PFSK-1 (cell line): ENCODE measurements around the gene OPCML.

ENCODE experiments used
- FOXP2 ChIP-seq: optimal IDR thresholded peaks from 2 replicates; pipeline ENCODE3; 2011; ENCODE audit warnings: borderline replicate concordance, control low read depth, inconsistent platforms; ENCODE audit not compliant: insufficient read depth; ENCODE audit errors: extremely low read length, extremely low read depth
- TAF1 ChIP-seq: IDR thresholded peaks from 2 replicates; pipeline ENCODE4 v1.6.1; 2012; ENCODE audit warnings: low read length, control low read depth, borderline replicate concordance; ENCODE audit not compliant: insufficient read depth
- TF ChIP-seq, protein P1 (sequence below), 2 experiments: IDR thresholded peaks; 2 replicates each; pipeline versions ENCODE4 v1.6.1 to v1.8.0; 2011 to 2012; ENCODE audit warnings: low read depth in 2 of 2, low read length in 2 of 2, control low read depth in 1 of 2, inconsistent platforms in 1 of 2, mild to moderate bottlenecking in 1 of 2, moderate library complexity in 1 of 2; ENCODE audit not compliant: insufficient read depth in 1 of 2

DNA sequence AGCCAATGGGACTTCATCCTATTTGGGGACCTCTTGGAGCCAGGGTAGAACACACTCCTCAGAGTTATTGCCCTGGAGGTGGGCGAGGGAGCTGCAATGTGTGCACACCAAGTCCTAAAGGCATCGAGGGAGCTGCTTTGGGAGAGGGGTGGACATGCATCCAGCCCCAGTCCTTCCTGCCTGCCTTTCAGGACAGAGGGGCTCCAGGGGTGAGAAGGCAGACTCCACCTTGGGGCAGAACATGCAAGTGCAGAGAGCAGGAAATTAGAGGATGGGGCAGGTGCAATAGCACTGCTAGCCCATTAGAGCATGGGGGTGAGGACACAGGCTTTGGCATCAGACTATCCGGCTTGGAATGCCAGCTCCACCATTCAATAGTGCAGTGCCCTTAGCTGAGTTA lies 288.5 kb downstream of the OPCML start:
- no peak for TF ChIP-seq FOXP2
- TF ChIP-seq TAF1, result no peak
- TF ChIP-seq, protein P1, sequence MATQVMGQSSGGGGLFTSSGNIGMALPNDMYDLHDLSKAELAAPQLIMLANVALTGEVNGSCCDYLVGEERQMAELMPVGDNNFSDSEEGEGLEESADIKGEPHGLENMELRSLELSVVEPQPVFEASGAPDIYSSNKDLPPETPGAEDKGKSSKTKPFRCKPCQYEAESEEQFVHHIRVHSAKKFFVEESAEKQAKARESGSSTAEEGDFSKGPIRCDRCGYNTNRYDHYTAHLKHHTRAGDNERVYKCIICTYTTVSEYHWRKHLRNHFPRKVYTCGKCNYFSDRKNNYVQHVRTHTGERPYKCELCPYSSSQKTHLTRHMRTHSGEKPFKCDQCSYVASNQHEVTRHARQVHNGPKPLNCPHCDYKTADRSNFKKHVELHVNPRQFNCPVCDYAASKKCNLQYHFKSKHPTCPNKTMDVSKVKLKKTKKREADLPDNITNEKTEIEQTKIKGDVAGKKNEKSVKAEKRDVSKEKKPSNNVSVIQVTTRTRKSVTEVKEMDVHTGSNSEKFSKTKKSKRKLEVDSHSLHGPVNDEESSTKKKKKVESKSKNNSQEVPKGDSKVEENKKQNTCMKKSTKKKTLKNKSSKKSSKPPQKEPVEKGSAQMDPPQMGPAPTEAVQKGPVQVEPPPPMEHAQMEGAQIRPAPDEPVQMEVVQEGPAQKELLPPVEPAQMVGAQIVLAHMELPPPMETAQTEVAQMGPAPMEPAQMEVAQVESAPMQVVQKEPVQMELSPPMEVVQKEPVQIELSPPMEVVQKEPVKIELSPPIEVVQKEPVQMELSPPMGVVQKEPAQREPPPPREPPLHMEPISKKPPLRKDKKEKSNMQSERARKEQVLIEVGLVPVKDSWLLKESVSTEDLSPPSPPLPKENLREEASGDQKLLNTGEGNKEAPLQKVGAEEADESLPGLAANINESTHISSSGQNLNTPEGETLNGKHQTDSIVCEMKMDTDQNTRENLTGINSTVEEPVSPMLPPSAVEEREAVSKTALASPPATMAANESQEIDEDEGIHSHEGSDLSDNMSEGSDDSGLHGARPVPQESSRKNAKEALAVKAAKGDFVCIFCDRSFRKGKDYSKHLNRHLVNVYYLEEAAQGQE (IDR thresholded peaks at IDR 0.05; ENCODE audit: insufficient read depth in 1 of 2, low read depth in 2 of 2, low read length in 2 of 2), result no peak
